ENCODE data around the gene MAMSTR.
A peak's percentile ranks its signal among the peaks of the same experiment; 100 is the strongest.
"Not testable (repeated sequence)": the region's sequence is repeated elsewhere in the genome, so short reads cannot be mapped to it uniquely, and the experiment has no call there.

MAMSTR gene

DNA sequence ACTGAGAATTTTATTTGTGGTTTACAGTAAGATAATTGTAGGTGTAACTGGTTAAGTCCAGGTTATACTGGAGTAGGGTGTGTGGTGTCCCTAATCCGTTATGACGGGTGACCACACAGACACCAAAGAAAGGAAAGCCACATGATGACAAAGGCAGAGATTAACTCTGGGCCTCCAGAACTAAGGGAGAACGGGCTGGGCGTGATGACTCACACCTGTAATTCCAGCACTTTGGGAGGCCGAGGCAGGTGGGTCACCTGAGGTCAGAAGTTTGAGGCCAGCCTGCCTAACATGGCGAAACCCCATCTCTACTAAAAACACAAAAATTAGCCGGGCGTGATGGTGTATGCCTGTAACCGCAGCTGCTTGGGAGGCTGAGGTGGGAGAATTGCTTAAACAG, 33.9 kb downstream of the MAMSTR start:
- no peak for DNase-seq

DNA sequence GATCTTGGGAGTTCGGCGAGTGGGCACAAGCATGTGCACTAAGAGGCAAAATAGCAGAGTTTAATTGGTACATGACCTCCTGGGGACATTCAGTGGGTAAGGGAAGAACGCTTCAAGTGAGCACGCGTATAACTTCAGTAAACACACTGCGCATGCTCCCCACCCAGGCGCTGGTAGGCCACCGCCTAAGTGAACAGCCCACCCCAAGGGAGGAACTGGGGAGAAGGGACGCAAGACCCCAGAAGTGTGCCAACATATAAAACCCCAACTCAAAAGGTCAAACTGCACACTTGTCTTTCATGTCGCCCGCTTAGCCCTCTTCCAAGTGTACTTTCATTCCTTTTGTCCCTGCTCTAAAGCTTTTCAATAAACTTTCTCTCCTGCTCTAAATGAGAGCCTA, 36.2 kb downstream of the MAMSTR start:
- no peak for DNase-seq

GRCh38 chr19:48681127-48681470, 38.4 kb downstream of the MAMSTR start:
- DNase-seq: no peak

- no peak for DNase-seq
Measured at GRCh38 chr19:48680436-48681126, 38.9 kb downstream of the MAMSTR start.

DNA sequence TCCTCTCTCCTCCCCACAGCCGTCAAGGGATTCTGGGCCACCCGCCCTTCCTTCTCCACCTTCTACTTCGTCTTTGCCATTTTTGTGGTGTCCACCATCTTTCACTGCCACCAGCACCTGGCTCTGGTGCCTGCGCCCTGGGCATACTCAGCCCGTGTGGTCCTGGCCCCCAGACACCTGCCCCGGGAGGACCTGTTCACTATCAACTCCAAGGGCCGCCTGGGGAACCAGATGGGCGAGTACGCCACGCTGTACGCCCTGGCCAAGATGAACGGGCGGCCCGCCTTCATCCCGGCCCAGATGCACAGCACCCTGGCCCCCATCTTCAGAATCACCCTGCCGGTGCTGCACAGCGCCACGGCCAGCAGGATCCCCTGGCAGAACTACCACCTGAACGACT, 39.5 kb downstream of the MAMSTR start:
- DNase-seq: not testable (repeated sequence)

GRCh38 chr19:48678201-48678600, 41.3 kb downstream of the MAMSTR start:
- DNase-seq: no peak

DNA sequence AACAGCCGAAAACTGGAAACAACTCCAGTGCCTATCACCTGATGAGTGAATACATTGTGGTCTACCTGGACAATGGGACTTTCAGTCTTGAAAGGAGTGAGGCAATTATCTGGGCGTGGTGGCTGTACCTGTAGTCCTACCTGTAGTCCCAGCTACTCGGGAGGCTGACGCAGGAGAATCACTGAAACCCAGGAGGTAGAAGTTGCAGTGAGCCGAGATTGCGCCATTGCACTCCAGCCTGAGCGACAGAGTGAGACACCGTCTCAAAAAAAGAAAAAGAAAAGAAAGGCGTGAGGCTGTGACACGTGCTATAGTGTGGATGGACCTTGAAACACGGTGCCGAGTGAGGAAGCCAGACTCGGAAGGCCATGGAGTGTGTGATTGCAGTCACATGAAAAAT, 42.6 kb downstream of the MAMSTR start:
- DNase-seq: no peak

DNA sequence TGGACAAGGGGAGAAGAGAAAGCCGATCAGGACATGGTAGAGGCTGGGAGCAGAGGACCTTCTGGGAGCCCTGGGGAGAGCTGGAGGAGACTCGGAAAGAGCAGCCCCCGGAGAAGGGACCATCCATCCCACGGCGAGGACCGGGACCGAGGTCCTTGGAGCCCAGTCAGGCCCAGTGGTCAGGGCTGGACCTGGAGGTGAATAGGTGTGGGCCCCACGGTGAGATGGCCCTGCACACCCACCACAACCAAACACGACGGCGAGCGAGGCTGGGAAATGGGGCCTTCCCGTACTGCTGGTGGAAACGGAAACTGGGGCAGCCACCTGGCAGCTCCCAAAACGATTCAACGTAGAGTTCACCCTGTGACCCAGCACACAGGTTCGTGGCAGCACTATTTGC, 43.0 kb downstream of the MAMSTR start:
- DNase-seq: no peak

- peak; percentile 70 for DNase-seq
Measured at GRCh38 chr19:48674921-48675824, 44.4 kb downstream of the MAMSTR start.

GRCh38 chr19:48674216-48674809, 45.2 kb downstream of the MAMSTR start:
- no peak for DNase-seq

GRCh38 chr19:48673436-48674100, 46.0 kb downstream of the MAMSTR start:
- DNase-seq: no peak

GRCh38 chr19:48672994-48673393, 46.5 kb downstream of the MAMSTR start, which contains the start of gene NTN5:
NTN5 (minus strand) TSS chr19:48673017; CDS start chr19:48670986, 2,031 bp downstream.
- DNase-seq: no peak

DNA sequence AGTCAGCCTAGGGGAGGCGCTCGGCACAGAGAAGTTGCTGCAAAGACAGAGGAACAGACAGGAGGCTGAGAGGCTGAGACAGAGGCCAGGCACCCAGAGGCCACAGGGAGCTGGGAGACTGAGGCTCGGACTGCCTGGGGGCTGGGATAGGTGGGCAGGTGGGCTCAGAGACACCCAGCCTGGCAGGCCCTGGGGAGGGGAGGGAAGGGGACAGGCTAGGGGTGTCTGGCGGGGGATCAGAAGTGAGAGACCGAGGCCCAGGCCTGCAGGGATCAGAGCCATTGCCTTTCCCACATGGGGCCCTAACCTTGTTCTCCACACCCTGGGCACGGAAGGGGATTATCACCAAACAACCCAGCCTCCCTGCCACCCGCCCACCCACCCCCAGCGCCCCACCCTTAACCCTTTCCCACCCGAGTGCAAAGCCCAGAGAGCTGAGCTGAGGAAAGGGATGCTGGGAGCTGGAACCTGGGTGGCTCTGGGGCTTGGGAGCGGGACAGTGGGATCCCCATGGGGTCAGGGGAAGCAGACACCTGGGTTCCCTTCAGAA, 48.0 kb downstream of the MAMSTR start:
- DNase-seq: no peak

GRCh38 chr19:48670699-48671445, 48.7 kb downstream of the MAMSTR start:
- no peak for DNase-seq

DNA sequence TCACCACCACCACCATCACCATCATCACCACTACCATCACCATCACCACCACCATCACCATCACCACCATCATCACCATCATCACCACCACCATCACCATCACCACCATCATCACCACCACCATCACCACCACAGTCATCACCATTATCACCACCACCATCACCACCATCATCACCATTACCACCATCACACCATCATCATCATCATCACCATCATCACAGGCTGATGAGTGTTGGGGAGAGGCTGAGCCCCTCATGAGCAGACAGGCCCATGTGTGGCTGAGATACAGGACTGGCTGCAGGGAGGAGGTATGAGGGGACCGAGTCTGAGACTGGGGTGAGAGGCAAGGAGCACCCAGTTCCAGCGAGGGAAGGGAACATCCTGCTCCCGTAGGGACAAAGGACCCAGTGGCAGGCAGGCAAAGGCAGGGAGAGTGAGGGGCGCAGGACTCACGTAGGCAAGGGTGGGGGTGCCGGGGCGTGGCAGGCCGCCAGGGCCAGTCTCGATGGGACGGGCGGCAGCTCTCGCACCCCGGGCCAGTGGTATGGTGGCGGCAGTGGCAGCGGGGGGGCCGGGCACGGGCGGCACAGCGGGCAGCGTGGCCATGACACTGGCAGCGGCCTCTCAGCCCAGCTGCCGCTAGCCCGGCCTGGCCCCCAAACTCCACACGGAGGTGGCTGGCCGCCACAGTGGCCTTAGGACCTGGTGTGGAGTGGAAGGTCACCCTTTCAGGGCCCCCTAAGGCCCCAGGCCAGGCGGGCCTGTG, 49.4 kb downstream of the MAMSTR start:
- no peak for DNase-seq

DNA sequence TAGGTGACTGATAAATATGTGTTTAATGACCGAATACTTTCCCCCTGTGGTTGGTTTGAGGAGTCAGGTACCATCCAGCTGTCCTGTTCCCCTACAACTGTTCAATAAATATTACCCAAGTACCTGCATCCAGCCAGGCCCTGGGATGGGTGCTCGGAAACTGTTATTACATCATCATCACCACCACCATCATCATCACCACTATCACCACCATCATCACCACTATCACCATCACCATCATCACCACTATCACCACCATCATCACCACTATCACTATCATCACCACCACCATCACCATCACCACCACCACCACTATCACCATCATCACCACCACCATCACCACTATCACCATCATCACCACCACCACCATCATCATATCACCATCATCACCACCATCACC, 50.8 kb downstream of the MAMSTR start:
- no peak for DNase-seq

- no peak for DNase-seq
Measured at GRCh38 chr19:48668332-48668731, 51.2 kb downstream of the MAMSTR start.

DNA sequence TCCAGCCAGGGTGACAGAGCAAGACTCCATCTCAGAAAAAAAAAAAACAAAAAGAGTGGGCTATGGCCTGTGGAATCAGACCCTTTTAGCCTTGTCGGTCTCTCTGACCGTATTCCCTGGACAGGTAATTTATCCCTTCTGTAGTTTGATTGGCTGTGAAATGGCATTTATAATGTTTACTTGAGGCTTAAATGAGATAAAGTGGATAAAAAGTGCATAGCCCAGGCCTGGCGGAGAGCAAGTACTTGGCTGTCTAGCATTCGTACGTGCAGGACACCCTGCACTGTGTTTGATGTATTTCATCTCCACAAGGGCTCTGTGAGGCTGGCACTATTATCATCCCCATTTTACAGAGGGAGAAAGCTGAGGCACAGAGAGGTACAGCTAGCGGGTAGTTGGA, 53.7 kb downstream of the MAMSTR start:
- DNase-seq: no peak

- no peak for DNase-seq
Measured at GRCh38 chr19:48664476-48664875, 55.0 kb downstream of the MAMSTR start.

- DNase-seq: no peak
Measured at GRCh38 chr19:48663667-48664066, 55.9 kb downstream of the MAMSTR start.

Data from amniotic stem cell (primary cell).